ENCODE measurements around the gene PAIP2.
"Not testable (repeated sequence)": the region's sequence is repeated elsewhere in the genome, so short reads cannot be mapped to it uniquely, and the experiment has no call there.

The PAIP2 gene

DNA sequence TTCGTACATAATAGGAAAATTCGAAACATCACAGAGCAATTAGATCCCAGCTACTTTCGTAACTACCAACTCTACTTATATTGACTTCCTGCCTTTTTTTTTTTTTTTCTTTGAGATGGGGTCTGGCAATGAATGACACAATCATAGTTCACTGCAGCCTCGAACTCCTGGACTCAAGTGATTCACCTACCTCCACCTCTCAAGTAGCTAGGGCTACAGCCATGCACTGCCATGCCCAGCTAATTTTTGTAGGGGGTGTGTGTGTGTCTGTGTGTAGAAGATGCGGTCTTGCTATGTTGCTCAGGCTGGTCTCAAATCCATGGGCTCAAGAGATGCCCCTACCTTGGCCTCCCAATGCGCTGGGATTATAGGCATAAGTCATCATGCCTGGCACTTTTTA lies 5.8 kb upstream of the PAIP2 start:
- DNase-seq: no peak

DNA sequence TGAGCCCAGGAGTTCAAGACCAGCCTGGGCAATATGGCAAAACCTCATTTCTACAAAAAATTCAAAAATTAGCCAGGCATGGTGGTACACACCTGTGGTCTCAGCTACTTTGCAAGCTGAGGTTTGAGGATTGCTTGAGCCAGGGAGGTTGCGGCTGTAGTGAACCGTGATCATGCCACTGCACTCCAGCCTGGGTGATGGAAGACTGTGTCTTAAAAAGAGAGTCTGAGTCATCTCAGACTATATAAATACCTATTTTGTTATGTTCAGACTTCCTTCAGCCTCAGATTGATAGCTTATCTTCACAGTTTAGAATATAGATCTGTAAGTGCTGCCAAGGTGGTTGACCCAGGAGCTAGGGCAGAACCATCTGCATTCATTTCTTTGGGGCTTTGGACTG lies 1.6 kb upstream of the PAIP2 start:
- DNase-seq: no peak

DNA sequence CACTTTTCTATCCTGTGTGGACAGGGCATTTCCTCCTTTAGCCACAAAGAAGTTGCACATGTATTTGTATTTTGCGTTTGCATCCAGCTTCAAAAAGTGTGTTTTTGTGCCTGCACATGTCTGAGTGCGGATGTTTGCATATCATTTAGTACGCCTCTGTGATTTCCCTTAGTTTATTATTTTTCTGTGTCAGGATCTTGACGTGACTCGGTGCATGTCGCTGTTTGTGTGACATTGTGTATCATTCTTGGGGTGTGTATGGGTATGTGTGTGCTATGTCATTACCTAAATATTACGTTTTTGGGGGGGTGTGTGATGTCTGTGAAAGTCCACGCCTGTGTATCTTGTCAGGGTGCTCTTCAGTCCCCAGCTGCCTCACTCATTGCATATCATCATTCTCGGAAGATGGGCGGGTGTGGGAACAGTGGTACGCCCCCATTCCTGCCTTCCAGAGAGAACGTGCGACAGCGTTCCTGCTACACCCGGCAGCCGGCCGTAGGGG lies 416 bp upstream of the PAIP2 start:
- DNase-seq: no peak

DNA sequence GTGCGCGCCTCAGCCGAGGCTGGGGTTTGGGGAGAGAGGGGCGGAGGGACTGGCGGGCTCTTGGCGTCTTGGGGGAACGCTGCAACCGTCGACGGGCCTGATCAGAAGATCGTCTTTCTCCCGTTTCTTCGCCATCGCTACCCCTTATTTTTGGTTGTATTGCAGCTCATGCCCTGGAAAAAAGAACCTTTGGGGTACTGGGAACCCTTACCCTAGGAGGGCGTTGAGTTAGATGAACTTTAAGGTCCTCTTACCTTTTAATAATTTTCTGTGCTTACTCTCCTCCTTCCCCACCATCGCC lies 719 bp downstream of the PAIP2 start:
- DNase-seq: no peak

DNA sequence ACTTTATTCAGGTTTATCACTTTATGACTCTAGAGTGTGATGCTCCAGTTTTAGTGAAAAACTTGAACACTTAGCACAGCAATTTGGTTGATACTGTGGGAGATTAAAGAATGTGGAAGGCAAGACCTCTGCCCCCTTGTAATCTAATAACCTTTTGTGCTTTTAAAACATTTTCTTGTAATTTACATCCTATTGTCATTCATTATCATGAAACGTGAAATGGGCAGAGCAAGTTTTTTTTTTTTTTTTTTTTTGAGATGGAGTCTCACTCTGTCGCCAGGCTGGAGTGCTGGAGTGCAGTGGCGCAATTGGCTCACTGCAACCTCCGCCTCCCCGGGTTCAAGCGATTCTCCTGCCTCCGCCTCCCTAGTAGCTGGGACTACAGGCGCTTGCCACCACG lies 1.8 kb downstream of the PAIP2 start:
- no peak for DNase-seq

DNA sequence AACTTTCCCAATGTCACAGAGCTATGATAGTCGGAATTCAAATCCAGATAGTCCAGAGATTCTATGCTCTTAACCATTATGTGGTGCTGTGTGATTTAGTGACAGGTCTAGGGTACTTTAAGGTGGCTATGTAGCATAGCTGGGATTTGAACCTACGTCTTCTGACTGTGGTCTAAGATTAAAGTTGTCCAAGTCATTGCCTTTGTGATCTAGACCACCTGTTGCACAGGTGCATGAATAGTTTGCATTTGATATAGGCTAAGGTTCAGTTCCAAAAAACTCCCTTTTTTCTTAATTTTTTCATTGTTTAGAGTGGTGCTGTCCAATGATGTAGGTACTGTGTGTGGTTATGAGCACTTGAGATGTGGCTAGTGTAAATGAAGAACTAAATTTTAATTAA lies 2.5 kb downstream of the PAIP2 start:
- DNase-seq: no peak

DNA sequence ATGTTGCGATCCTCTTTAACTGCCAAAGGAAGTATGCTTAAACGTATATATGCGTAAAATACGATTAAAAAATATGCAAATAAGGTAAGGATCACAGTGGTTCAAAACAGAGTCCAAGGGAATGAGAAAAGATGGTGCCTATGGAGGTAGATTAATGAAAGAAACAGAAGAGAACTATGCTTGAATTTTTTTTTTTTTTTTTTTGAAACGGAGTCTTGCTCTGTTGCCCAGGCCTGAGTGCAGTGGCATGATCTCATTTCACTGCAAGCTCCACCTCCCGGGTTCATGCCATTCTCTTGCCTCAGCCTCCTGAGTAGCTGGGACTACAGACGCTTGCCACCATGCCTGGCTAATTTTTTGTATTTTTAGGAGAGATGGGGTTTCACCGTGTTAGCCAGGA lies 3.8 kb downstream of the PAIP2 start:
- not testable (repeated sequence) for DNase-seq

DNA sequence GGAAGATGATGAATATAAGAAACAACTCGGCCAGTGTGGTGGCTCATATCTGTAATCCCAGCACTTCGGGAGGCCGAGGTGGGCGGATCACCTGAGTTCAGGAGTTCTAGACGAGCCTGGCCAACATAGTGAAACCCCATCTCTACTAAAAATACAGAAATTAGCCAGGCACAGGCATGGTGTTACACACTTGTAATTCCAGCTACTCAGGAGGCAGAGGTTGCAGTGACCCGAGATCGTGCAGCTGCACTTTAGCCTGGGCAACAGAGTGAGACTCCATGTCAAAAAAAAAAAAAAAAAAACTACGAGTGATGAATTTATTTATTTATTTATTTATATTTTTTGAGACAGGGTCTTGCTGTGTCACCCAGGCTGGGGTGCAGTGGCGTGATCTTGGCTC lies 6.2 kb downstream of the PAIP2 start:
- DNase-seq: not testable (repeated sequence)

DNA sequence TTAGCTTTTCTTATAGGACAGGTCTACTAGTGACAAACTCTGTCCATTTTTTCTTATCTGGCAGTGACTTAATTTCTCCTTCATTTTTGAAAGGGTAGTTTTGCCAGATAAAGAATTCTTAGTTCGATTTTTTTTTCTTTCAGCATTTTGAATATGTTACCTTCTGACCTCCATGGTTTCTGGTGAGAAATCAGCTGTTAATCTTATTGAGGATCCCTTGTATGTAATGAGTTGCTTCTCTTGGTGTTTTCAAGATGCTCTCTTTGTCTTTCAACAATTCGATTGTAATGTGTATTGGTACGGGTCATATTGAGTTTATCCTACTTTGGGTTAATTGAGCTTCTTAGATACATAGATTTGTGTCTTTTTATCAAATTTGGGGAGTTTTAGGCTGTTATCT lies 12.5 kb downstream of the PAIP2 start:
- DNase-seq: no peak

DNA sequence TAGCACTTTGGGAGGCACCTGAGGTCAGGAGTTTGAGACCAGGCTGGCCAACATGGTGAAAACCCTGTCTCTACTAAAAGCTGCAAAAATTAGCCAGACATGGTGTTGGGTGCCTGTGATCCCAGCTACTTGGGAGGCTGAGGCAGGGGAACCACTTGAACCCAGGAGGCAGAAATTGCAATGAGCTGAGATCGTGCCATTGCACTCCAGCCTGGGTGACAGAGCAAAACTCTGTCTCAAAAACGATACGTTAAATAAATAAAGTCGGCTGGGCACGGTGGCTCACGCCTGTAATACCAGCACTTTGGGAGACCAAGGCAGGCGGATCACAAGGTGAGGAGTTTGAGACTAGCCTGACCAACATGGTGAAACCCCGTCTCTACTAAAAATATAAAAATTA lies 14.2 kb downstream of the PAIP2 start:
- DNase-seq: not testable (repeated sequence)

DNA sequence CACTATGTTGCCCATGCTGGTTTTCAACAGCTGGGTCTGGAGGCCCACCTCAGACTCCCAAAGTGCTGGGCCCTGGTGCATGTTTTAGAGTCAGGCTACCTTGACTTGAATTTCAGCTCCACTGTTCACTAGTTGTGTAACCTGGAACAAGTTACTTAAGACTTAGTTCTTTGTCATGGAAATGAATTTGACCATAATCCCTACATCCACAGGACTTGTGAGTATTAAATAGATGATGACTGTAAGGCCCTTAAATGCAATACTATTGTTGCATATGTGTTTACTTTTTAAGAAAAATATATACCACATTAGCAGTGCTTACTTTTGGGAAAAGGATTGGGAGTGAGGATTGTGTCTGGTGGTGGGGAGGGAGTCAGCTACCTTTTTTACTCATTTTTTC lies 16.4 kb downstream of the PAIP2 start:
- no peak for DNase-seq

DNA sequence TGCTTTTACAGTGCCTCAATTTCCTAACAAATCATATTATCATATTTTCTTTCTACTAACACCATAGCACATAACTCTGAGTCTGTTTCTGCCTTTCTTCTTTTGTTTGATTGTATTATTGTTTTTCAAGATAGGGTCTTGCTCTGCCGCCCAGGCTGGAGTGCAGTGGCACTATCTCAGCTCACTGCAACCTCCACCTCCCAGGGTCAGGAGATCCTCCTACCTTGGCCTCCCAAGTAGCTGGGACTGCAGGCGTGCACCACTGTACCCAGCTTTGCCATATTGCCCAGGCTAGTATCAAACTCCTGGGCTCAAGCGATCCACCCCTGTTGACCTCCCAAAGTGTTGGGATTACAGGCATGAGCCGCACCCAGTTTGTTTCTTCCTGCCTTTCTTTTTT lies 18.7 kb downstream of the PAIP2 start:
- DNase-seq: no peak

DNA sequence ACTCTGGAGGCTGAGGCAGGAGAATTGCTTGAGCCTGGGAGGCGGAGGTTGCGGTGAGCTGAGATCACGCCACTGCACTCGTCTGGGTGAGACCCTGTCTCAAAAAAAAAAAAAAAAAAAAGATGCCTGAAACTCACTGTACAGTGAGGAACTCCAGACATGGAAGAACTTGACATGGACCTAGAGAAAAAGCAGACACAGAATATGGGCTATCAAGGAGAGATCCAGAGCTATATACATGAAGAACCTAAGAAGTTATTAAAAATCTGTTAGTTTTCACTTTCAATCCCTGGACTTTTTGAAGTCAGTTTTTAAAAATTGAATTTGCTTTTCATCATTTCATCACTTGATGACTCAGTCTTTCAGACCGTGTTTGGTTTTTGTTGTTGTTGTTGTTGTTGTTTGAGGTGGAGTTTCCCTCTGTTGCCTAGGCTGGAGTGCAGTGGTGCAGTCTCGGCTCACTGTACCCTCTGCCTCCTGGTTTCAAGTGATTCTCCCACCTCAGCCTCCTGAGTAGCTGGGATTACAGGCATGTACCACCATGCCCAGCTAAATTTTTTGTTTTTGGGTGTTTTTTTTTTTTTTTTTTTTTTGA lies 20.3 kb downstream of the PAIP2 start:
- no peak for DNase-seq

DNA sequence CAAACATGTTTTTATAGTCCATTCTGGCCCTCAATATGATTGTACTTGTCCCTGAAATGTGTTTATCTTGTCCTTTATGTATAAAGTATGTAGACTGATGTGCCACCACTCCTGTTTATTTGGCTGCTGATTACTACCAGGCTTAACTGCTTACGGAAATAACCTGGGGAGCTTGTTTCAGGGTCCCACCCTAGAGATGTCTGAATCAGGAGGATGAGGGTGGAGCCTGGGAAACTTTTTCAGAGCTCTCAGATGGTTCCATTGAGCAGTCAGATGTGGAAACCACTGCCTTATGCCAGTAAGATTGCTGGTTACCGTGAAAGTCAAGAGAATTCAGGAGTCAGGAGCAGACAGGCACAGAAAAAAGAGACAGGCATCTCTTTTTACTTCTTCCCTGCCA lies 22.3 kb downstream of the PAIP2 start:
- no peak for DNase-seq

DNA sequence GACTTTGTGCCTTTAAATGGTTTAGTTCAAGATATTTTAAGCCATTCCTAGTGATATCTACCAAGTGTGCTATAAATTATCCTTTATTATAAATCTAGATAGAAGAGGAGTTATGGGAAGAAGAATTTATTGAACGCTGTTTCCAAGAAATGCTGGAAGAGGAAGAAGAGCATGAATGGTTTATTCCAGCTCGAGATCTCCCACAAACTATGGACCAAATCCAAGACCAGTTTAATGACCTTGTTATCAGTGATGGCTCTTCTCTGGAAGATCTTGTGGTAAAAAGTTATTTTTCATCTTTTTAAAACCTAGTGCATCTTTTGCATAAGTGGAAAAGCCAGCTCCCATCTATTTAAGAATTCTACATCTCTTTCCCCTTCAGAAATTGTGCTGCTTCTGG lies 22.8 kb downstream of the PAIP2 start:
- DNase-seq: no peak

DNA sequence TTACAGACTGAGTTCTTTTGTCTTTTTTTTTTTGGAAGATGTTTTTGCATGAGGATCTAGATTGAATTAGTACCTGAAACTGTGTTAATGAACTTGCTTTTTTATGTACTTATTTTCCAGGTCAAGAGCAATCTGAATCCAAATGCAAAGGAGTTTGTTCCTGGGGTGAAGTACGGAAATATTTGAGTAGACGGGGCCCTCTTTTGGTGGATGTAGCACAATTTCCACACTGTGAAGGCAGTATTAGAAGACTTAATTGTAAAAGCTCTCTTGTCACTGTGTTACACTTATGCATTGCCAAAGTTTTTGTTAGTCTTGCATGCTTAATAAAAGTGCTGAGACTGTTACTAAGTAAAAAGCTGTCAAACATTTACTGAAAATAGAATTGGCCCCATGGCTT lies 27.0 kb downstream of the PAIP2 start:
- DNase-seq: peak in 1 of 2 donors; percentile 22

DNA sequence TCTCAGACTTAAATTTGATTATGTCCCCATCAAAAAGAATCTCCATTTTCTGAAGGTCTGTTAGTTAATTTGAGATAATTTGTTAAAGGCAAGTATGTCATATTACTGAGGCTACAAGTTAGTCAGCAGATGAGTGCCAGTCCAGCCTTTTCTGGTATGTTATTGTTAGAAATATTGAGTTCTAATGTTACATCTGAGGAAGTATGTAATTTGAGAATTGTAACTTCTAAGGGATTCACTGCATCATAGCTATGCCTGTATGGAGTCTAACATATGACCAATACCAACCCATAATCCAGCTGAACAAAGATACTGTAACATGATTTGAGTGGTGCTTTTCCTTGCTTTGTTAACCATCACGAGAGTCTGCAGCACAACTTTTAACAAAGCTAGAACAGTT lies 27.5 kb downstream of the PAIP2 start:
- no peak for DNase-seq

DNA sequence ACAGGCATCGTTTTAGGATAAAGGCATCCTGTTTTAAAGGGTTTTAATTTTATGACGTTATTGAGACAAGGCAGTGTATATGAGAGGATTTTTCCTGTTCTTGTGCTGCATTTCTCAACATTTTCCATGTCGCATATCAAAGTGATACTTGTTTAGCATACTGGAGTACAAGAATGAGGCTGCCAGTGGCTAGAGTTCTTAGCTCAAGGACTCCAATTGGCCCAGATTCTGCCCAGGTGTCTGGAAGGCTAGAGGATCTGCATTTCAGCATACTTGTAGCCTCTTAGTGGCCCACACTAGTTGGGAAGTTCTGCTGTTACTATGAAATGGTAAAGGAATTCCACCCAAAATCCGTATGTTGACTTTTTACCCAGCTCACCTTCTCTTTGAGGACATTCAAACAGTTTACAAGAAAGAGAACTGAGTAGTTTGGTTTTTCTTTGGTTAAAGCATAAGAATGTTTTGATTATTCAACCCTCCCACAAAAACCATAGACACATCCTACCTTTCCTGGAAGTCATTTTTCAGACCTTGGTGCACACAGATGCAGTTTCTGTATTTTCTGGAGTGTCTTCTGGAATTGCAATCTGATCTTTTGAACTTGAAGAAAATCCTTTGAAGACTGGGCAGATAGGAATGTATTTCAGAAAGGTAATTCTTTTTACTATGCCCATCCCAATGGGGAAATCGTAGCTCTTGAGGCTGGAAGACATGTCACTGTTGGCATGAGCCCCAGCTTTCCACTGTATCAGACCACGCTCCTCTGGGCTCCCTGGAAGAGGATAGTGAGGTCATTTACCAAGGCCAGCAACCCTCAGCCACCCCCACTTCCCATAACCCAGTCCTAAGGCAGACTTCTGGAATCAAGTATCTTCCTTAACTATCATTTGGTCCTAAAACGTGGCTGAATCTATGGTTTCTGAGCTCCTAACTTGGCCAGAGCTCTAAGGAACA lies 30.1 kb downstream of the PAIP2 start:
- peak in 1 of 2 donors; percentile 8 for DNase-seq

DNA sequence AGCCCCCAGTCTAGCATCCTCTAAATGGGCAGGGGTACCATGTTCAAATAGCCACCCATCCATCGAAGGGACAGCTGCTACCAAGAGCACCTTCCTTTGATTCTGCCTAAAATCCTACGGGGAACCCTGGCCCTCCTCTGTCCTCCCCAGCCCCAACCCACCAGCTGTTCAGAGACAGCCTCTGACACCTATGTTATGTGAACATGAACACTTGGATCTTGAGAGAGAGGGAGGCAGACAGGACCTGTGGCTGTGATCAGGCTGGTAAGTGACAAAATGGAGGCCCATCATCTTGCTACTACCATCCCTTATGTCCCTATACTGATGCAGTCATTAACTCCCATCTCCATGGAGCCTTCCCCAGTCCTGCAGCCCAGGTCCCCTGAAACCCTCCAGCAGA lies 33.3 kb downstream of the PAIP2 start:
- peak in 1 of 2 donors; percentile 5 for DNase-seq

DNA sequence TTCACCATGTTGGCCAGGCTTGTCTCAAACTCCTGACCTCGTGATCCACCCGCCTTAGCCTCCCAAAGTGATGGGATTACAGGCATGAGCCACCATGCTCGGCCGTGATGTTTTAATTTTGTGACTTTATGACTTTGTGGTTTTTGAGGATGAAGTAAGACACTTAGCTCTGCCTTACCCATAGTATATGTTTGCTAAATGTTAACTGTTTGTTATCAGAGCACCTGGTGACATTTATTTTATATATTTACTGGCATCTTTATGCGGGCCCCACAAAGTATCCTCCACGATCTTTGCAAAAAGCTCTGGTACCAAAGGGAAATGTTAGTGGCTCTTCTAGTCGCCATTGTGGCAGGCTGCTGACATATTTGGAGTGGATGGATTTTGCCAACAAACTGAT lies 34.7 kb downstream of the PAIP2 start:
- no peak for DNase-seq

DNA sequence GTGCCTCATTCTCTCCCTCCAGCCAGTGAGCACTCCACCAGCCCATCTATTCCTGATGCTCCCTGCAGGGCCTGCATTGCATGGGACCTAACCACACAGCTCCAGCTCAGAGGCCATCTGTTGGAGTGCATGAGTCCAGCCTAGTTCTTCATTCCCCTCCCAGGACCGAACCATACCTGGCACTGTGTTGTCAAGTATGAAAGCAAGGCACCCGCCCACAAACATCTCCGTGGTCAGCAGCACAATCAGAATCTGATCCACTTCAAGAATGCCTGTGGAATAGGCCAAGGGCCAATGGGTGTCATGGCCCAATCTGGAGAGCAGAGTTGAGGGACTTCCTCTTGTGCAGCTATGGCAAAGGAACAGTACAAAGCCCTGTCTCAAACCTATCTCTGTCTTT lies 35.6 kb downstream of the PAIP2 start:
- no peak for DNase-seq

DNA sequence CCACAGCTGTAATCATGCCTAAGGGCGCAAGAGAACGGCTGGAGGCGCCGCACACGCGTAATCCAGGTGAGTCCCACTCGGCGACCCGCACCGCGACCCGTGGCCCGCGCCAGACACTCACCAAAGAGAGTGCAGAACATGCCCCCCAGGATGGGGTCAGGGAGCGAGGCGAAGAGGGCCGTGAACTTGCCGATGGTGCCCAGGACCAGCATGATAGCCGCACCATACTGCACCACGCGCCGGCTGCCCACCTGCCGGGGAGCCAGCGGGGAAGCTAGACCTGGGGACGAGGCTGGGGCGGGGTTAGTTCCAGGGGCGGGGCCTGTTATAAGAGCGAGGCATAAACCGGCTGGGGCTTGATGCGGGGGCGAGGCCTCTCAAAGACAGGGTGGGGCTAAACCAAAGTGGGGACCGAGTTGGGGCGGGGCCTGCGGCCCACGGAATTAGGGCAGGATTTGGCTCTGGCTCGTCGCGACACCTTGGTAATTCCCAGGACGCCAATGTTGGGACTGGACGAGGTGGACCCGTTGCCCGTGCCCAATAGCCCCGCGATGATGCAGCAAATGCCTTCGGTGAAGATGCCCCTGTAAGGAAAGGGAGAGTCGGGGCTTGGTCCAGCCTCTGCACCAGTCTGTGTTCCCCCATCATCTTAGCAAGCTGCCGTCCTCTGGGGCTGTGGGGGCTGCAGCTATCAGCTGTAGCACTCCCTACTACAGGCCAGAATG lies 36.6 kb downstream of the PAIP2 start:
- no peak for DNase-seq

DNA sequence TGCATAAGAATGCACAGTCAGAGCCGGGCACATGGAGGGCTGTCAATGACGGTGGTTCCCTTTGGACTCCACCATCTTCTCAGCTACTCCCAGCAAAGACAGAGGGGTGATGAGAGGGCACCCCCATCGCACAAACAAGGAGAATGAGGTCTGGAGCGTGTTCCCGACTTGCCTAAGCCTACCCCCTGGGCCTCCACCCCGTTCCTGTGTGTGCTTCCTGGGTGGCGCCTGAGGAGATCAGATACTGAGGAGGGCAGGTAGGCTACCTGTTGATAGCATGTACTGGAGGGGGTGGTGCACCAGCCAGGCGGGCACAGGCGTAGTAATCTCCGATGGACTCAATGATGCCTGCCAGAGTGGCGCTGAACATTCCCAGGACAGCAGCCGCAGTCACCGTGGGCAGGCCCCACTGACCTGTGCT lies 37.3 kb downstream of the PAIP2 start:
- no peak for DNase-seq
